ENCODE data around the gene DBNDD2.

DNA sequence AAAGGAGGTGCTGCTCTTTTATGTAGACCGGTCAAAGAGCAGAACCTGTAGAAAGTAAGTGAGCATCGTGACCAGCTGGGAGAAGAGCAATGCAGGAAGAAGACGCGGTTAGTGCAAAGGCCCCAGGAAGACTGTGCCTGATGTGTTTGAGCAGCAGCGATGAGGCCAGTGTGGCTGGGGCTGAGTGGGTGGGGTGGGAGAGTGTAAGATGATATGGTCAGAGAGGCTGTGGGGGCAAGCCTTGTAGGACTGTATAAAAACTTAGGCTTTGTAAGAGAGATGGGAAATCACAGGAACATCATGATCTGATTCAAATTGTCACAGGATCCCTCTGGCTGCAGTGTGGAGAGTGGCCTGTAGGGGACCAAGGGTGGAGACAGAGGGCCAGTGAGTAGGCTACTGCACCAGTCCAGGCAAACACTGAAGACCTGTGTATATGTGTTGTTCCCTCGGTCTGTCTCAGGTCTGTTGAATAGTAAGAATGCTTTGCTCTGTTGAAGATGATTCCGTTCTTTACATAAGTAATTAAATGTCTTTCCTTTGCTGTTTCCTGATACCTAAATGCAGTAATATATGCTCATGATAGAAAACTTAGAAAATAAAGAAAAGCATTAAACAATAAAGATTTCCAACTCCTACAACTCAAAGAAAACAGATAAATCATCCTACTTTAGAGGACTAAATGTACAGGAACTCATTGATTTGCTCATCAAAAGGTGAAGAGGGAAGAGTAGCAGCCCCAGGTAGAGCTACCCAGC lies 37.9 kb downstream of the DBNDD2 start:
- TF ChIP-seq ETV6 (CRISPR knock-in tag; IDR thresholded peaks at IDR 0.05) (no peak), CTCF (IDR thresholded peaks at IDR 0.05) (peak; percentile 62), FOXJ3 (CRISPR knock-in tag; IDR thresholded peaks at IDR 0.05; ENCODE audit: borderline replicate concordance) (no peak), ATF1 (CRISPR knock-in tag; IDR thresholded peaks at IDR 0.05) (no peak)
